Esophagus mucosa (tissue), 1 donor: Measurements from ENCODE around the gene FGFR3. TPM values are rescaled to one million over a fixed set of nuclear protein-coding genes. Genes with fewer than 3 reads are reported as not detected.
A peak's percentile ranks its signal among the peaks of the same experiment; 100 is the strongest.

Experiments
- ATAC-seq: fragments of 200-7000 bp; cut with Tn5 transposase; one replicate; pipeline ENCODE4 v1.9.1; 2020
- total RNA-seq: library from RNA; stranded (reverse); gene quantifications from one replicate; pipeline ENCODE4 v1.2.4, GENCODE V29; 2023
- donor health status: DM: yes; HTN: yes; CAD: no.

The FGFR3 gene
- total RNA-seq, 1 donor from 2014 or later: 150 TPM

DNA sequence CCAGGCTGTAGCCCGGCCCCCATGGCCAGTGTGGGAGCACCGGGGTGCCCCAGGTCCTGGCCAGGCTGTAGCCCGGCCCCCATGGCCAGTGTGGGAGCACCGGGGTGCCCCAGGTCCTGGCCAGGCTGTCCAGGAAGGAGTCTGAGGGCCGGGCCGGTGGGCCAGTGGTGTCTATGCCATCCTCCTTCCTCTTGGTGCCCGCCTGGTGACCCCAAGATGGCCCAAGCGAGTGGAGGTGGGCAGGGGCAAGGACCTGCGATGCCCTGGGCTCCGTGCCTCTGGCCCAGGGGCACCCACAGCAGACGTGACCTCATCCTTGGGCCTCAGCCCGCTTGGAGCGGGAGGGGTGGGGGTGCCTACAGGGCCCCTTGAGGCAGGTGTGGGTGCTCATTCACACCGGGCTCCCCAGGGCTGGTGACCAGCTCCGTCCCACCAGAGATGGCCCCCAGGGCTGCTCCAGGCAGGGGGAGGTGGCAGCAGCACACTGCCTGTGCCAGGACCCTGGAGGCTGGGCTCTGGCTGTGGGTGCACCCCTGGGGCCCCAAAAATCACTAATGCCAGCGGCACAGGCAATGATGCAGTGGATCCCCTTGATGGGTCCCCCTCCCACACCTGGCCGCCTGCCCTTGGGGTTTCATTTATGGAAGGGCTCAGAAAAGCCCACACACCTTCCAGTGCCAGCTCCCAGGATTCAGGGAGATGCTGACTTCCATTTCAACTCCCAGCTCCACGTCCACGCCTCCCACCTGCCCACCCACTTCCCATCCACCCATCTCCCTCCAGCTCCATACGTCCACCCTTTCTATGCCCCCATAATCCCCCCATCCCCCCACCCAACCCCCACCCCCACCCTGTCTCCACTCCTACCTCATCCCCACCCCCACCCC is 36.0 kb upstream of the FGFR3 start:
- no peak for ATAC-seq

DNA sequence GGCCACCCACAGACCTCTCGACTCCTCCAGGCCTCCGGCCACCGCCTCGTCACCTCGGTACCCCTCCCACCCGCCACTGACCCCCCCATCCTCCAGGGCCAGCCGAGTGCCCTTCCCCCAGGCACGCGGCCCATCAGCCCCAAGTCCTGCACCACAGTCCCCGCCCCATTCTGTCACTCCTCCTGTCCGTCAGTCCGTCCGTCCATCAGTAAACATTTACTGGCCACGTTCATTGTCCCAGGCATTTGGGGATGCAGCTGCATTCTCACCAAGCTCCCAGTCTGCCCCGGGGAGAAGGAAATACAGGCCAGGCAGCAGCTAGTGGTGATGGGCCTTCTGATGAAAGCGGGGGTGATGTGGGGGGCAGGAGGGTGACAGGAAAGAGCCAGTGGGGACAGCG is 35.3 kb upstream of the FGFR3 start:
- ATAC-seq: no peak

DNA sequence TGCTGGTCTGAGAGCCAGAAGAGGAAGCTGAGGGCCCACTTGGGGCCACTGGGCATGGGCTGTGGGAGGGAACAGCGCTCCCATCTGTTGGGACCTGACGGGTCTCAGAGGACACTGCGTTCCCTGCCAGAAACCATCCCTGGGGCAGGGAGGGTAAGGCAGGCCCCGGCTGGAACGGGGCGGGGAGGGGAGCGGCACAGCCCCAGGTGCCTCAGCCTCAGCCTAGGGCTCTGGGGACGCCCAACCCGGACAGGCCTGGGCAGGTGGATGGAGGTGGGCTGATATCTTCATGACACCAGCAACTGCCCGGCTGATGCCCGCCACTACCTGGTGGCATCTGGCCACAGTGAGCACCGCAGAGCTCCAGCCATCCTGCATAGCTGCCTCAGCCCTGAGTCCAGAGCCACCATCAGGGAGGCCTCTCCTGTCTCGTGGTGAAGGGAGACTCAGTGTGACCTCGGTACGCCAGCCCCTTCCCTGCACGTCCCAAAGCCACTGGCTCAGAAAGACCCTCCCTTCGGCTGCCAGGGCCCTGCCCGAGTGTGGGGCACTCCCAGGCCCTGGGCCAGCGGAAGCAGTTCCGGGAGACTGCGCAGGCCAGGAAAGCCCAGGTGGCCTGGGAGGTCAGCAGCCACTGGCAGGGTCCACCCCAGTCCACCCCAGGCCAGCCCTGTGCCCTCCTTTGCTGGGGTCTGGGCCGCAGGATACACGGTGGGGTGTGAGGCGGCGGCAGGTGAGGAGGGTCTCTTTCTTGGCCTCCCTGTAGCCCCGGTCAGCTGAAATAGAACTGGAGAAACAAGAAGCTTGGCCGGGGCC is 34.6 kb upstream of the FGFR3 start:
- ATAC-seq: peak; percentile 70

DNA sequence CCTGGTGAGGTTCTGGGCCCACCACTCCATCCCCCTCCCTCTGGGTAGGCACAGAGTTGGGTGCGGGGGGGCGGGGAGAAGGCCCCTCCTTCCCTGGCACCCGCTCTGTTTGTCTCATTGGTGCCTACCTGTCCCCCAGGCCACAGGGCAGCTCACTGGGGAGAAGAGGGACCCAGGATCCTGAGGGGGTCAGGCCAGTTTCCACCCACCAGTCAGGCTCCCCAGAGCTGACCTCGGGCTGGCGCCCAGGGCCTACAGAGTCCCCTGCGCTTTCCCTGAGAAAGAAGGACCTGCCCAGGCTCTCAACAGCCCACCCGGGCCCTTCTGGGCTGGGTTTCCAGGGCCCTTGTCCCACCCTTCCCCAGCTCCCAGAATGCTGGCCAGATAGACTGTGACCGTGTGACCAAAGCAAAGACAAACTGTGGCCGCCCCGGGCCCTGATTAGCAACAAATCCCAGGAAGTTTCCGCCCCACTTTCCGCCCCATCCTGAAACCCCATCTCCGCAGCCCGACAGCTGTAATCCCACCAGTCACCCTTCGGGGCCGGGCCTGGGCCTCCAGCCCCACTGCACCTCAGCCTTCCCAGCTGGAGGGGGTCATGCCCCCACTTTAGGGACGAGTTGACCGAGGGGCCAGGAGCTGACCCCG is 33.8 kb upstream of the FGFR3 start:
- peak; percentile 12 for ATAC-seq

DNA sequence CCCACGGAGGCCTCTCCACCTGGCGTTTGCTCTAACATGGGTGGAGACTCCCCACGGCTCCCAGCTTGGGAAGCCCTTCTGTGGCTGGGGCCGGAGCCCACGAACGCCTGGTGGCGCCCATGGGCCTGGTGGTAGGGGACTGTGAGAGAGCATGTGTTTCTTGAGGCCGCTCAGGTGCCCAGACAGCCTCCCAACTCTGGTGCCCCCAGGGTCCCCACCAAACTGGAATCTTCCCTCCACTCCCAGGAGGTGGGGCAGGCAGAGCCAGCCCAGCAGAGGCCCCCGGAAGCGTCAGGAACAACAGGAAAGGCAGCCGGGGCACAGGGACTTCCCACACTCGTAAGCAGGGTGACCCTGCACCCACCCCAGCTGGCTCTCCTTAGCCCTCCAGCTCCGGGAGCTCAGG is 33.3 kb upstream of the FGFR3 start:
- ATAC-seq: peak; percentile 22

DNA sequence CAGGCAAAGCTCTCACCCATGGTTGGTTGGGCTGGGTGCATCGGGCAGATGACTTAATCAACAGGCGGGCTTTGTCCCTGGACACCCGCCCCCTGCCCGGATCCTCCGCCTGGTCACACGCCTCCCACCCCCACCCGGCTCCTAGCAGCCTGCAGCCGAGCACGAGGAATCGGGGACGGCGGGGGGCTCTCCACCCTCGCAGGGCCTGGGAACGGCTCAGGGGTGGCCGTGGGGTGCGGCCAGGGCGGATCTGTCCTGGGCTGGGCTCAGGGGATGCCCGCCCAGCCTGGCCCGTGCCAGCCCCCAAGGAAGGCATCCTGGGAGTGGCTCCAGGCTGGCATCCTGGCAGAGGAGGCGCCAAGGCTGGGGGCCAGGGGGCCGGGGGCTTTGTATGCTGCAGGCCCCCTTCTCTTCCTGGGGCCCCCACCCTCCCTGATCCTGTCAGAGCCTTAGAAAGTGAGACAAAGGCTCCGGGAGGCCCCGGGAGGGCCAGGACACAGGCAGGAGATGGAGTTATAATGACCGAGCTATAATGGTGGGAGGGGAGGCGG is 32.5 kb upstream of the FGFR3 start:
- ATAC-seq: peak; percentile 44

DNA sequence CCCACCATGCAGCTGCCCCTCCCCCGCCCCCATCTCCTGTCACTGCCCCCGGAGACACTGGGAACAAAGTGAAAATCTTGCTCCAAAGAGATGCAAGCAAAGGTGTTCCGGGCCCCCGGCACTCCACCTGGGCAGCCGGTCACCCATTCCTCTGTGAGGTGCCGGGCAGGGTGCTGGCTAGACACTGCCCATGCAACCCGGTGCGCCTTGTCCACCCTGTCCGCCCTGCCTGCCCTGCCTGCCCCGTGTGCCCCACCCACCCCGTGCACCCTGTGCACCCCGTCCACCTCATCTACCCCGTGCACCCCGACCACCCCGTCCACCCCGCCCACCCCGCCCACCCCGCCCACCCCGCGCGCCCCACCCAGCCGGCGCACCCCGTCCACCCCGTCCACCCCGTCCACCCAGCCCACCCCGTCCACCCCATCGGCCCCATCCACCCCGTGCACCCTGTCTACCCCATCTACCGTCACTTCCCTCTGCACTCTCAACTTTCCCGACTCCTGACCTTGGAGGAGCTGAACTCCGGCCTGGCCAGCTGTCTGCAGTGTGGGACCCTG is 31.9 kb upstream of the FGFR3 start:
- peak; percentile 50 for ATAC-seq

DNA sequence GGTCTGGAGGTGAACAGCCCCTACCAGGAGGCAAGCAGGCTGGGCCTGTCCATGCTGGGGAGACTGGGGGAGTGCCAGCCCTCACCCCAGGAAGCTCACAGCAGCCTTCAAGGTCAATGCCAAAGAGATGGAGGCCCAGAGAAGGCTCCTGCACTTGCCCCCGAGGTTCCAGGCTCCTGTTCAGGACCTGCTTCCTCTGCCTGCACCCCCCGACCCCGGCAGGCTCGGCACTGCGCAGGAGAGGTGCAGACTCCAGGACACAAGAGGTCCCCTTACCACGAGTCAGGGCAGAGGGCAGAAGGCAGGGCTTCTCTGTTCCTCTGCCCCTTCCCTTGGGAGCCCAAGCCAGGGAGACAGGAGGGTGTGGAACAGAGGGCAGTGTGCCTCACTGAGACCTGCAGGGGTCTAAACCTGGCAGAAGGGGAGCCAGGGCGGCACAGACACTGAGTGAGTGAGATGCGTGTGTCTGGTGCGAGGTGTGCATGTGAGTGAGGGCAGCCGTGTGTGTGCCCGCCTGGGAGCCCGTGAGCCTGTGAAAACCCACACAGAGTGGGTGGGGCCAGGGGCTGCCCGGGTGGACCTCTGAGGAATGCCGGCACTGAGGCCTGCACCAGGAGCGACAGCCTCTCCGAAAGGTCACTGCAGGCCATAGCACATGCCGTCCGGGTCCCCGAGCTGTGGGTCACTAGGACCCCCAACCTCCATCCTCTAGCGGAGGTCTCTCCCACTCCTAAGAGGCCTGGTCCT is 30.7 kb upstream of the FGFR3 start:
- no peak for ATAC-seq

DNA sequence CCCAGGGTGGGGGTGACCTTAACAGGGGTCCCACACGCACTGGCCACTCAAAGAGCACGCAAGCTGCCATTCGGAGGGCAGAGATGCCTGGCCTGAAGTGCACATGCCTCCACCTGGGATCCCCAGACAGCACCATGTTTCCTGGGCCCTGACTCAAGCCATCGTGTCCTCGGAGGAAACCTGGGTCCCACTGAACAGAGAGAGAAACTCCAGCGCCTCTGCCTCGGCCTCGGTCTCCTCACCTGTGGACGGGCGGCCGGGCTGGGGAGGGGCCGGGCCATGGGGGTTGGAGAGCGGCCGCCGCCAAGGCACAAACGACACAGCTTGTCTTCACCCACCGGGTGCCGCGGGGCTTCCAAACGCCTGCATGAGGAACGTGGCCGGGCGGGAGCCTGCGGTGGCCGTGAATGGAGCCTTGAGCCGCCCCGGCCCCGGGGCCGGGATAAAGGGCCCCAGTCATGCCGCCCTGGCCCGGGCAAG is 30.0 kb upstream of the FGFR3 start:
- no peak for ATAC-seq

DNA sequence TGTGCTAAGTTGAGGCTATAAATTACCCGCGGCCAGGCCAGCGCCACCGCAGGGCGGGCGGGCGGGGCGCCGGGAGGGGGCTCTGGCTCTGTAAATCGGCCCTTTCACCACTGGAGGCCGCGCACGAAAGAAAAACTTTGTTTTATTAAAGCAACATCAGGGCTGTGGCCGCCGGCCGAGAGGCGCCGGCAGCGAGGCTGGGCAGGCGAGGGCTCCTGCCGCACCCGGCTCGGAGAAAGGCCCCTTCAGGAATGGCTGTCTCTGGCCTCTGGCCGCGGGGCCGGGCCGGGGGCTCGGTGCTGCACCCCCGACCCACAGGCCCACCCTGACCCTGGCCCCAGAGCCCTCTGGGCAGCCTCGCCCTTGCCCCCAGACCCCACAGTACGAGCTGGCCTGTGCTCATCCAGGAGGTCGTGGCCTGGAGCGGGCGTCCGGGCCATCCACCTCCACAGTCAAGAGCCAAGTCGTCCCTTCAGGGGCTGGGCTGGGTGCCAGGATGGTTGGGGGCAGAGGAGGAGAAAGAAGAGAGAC is 29.5 kb upstream of the FGFR3 start:
- no peak for ATAC-seq

DNA sequence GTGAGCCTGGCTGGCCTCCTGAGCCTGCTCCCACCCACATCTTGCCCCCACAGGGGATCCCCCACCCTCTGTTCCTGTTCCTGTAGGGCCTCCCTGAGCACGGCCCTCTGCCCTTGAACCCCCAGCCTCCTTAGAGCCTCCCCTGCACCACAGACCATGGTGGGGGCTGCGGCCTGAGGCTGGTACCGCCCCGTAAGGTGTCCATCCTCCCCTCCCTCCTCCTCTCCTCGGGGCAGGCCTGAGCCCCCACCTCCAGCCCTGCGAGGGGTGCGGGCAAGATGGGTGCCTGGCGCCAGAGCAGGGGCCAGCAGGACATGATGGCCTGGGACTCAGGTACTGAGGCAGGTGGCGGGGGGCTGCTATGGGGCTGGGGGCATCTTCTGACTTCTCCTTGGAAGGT is 28.4 kb upstream of the FGFR3 start:
- no peak for ATAC-seq

DNA sequence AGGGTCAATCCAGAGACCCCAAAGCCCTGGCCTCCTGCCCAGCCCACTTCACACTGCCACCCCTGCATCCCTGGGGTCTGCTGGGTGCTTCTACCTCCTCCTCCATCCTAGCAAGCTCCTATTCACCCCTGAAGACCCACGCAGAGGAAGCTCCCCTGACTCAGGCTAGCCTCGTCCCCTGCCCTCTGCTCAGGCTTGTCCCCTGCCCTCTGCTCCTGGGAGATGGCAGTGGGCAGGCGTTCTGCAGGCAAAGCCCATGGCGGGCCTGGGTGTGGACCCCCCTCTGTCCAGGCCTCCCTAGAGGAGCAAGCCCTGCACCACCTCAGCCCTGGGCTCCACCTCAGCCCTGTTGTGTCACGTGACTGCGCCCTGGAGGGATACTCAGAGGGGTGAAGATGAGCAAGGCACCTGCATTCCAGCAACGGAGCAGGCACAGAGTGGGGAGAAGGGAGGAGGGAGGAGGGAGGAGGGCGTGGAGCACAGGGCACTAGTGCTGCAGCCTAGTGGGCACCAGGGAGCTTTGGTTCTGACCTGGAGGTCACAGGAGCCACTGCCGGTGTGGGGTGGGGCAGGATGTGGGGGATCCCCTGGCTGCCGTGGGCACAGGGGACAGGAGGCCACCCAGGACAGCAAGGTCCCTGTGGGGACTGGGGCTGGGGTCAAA is 27.6 kb upstream of the FGFR3 start:
- ATAC-seq: peak; percentile 1

DNA sequence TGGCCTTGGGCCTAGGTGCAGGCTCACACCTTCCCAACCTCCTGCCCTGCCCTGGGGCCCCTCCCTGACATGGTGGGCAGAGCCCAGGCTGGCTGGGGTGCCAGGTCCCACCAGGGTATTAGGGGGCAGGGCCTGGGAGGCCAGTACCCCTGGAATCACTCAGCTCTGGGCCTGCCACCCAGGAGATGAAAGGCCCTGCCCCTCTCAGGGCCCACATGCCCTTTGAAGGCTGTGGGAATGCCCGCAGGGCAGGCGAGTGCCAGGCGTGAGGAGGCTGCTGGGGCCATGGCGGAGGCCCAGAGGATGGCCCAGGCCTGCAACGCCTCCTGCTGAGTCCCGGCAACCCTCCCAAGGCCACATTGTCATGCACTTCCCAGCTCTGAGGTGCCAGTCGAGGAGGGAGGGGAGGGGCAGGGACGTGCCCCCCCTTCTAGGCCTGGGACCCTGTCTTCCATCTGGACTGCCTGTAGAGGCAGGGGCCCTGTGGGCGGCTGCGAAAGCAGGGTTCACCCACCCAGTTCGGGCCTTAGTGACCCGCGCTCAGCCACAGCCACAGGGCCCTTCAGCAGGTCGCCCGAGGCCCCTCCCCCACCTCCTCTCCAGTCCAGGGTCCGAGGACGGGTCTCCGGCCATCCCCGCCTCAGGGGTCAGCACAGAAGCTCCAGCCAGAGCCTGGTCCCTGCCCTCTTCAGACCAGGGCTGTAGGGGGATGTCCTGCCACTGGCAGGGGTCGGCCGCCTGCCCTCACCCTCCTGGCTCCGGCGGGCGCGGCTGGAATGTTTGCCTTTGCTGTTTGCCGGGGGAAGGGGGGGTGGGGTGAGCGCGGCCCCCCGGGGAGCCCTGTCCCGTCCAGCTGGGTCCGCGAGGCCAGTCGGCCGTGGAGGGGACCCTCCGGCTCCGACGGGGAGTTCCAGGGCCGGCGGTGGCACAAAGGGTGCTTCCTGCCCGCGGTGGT is 26.7 kb upstream of the FGFR3 start:
- ATAC-seq: peak; percentile 13

DNA sequence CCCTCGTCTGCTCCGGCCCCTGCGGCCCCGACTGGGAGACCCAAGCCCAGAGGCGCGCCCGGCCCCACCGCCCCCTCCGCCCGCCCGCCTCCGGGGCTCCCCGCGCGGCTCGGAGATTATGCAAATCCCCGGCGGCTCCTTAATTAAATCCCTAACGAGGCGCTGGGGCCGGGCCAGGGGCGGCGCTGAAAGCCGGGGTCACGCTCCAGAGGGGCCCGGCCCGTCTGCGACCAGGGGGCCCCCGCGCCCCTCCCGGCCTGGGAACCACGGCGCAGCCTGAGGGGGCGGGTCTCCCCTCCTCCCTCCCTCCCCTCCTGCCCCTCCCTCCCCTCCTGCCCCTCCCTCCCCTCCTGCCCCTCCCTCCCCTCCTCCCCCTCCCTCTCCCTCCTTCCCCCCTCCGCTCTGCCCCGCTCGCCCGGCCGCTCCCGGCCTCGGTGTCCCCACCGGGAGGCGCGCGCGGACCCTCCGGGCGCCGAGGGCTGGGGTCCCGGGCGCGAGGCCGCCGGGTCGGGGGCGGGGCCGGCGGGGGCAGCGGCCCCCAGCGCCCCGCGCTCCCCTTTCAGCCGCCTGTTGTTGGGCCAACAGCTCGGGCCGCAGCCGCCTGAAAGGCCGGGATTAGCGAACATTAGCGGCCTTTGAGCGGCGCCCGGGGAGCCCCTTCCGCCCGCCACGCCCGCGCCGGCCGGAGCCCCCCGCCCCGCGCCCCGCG is 25.9 kb upstream of the FGFR3 start:
- ATAC-seq: peak; percentile 10

DNA sequence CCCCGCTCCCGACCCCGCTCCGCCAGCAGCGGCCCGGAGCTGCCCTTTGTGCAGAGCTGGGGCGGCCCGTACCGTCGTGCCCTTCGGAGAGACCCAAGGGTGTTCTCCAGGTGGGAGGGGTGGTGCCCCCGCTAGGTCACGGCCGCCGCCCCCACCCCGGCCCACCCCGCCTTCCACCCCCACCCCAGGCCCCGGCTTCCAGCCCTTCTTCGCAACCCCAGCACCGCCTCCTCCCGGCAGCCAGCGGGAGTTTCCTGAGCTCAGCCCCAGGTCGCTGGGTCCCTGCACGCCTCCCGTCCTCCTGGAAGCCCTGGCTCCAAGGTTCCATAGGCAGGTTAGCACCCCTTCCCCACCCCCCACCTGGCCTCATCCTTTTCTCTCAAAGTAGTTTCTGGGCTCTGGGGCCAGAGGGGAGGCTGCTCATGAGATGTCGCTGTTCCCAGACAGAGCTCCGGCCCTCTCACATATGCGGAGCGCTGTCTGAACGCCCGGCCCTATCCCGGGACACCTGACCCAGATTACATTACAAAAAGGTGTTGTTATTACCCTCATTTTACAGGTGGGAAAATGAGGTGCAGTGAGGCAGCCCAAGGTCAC is 25.2 kb upstream of the FGFR3 start:
- no peak for ATAC-seq

DNA sequence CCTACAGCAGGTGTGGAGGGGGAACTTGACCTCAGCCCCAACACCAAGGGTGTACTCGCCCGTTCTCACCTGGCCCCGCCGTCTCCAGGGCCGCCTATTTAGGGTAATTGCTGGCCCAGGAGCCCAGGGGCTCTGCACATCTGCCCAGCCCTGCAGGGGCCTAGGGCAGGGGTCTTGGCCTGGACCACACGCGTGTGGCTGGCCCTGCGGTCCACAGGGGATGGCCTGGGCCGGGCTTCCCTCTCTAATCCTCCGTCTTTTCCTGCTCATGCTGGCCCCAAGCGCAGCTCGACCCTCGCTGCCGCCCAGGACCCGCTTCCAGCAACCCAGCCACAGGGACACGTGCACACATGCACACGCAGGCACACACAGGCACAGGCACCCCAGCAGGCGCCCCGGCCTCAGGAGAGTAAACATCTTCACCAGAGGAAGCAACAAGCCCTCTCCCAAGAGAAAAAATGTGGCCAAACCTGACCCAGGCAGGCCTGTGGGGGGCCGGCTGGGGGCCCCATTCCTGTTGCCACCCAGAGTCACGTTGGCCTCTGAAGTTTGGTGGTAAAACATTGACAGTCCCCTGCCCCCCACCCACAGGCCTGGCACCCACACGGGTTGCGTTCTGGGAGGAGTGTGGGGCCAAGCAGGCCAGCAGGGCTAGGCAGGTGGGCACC is 24.6 kb upstream of the FGFR3 start:
- ATAC-seq: no peak

DNA sequence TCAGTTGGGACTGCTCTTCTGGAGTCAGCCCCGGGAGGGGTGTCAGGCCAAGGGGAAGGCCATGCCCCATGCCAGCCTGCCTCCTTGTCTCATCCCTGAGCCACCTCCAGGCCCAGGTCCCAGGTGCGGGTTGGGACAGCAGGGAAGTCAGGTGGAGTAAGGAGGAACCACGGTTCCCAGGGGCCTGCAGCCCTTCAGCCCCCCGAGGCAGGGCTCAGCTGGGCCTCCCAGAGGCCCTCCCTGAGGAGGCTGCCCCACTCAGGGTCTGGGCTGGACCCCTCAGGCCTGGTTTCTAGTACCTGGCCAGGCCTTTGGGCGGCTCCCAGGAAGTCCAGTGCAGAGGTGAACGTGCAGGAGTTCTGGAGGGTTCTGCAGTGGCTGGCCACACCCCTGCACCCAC is 23.4 kb upstream of the FGFR3 start:
- ATAC-seq: no peak

DNA sequence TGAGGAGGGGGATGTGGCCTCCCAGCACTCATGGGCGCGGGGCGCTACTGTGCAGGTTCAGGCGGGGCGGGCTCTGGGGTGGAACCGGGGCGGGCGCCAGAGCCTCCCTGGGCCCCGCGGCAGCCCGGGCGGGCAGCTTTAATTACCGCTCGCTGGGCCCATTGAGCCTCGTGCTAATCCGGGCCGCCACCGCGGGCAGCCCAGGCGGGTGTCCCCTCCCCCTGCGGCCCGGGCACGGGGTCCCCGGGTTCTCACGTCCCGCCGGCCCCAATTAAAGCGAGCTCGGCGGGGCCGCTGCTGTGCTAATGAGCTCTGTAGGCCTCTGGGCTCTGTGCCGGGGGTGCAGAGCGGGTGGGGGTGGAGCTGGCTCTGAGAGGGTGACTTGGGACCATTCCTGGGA is 22.8 kb upstream of the FGFR3 start:
- no peak for ATAC-seq
